Endothelial cell (in vitro differentiated cells): ENCODE results near the gene SLC36A3. TPM values are rescaled to one million over a fixed set of nuclear protein-coding genes. Genes with fewer than 3 reads are reported as not detected.

Experiments
- DNase-seq: peaks from one replicate; pipeline ENCODE4 v3.0.0; 2021; ENCODE audit warnings: low spot score
- H3K27ac Mint-ChIP-seq: one replicate; pipeline ENCODE4 v1.8.0; 2021; ENCODE audit warnings: mixed read lengths, inconsistent platforms; ENCODE audit not compliant: unreplicated experiment
- H3K27me3 Mint-ChIP-seq: one replicate; pipeline ENCODE4 v1.8.0; 2021; ENCODE audit warnings: mild to moderate bottlenecking, moderate library complexity, mixed read lengths, inconsistent platforms; ENCODE audit not compliant: unreplicated experiment
- H3K36me3 Mint-ChIP-seq: one replicate; pipeline ENCODE4 v1.8.0; 2021; ENCODE audit warnings: mild to moderate bottlenecking, low read depth, mixed read lengths, inconsistent platforms; ENCODE audit not compliant: unreplicated experiment
- H3K4me1 Mint-ChIP-seq: one replicate; pipeline ENCODE4 v1.8.0; 2021; ENCODE audit warnings: mild to moderate bottlenecking, mixed read lengths, inconsistent platforms; ENCODE audit not compliant: unreplicated experiment
- H3K4me3 Mint-ChIP-seq: one replicate; pipeline ENCODE4 v1.8.0; 2021; ENCODE audit warnings: mild to moderate bottlenecking, mixed read lengths, inconsistent platforms; ENCODE audit not compliant: unreplicated experiment
- H3K9me3 Mint-ChIP-seq: one replicate; pipeline ENCODE4 v1.8.0; 2021; ENCODE audit warnings: mixed read lengths, inconsistent platforms; ENCODE audit not compliant: unreplicated experiment
- CTCF ChIP-seq: fragments of 200-600 bp; sonication (generic); IDR thresholded peaks from one replicate; pipeline ENCODE4 v1.5.0; 2021; ENCODE audit warnings: antibody characterized with exemption; ENCODE audit not compliant: unreplicated experiment
- total RNA-seq: library from RNA; stranded (reverse); fragmentation: NEBNext Ultra II Directional; extraction: Animal tissue kit (Norgen Biotek cat#: 25700); gene quantifications from one replicate; pipeline ENCODE4 v1.2.1, GENCODE V29; 2021; ENCODE audit not compliant: unreplicated experiment

SLC36A3 gene
- total RNA-seq, 1 donor from 2014 or later: not detected

- Mint-ChIP-seq H3K4me3 (no peak overlapping the region), H3K4me1 (peaks cover 2% of the 10 kb centered on the region), H3K27ac (no peak overlapping the region), H3K36me3 (no peaks in the 10 kb centered on the region), H3K9me3 (no peaks in the 10 kb centered on the region), H3K27me3 (peaks cover 8% of the 10 kb centered on the region)
- DNase-seq: no peak
- no peak for TF ChIP-seq CTCF
Measured at GRCh38 chr5:151234476-151235238, 68.9 kb downstream of the SLC36A3 start.

- no peak for DNase-seq
- H3K27me3 Mint-ChIP-seq: peaks cover 7% of the 10 kb centered on the region
- no peak overlapping the region for H3K27ac Mint-ChIP-seq
- no peak overlapping the region for H3K4me3 Mint-ChIP-seq
- H3K4me1 Mint-ChIP-seq: peaks cover 2% of the 10 kb centered on the region
- no peaks in the 10 kb centered on the region for H3K9me3 Mint-ChIP-seq
- no peaks in the 10 kb centered on the region for H3K36me3 Mint-ChIP-seq
- TF ChIP-seq CTCF: no peak
Measured at GRCh38 chr5:151233616-151234085, 69.9 kb downstream of the SLC36A3 start.

GRCh38 chr5:151231359-151231758 is 72.2 kb downstream of the SLC36A3 start:
- TF ChIP-seq CTCF: no peak
- Mint-ChIP-seq H3K4me3 (no peak overlapping the region), H3K4me1 (peaks cover 2% of the 10 kb centered on the region), H3K27me3 (peaks cover 5% of the 10 kb centered on the region), H3K36me3 (no peaks in the 10 kb centered on the region), H3K27ac (no peak overlapping the region), H3K9me3 (no peaks in the 10 kb centered on the region)
- no peak for DNase-seq

GRCh38 chr5:151230048-151230680 is 73.4 kb downstream of the SLC36A3 start:
- Mint-ChIP-seq H3K4me1 (peaks cover 2% of the 10 kb centered on the region), H3K36me3 (no peaks in the 10 kb centered on the region), H3K9me3 (no peaks in the 10 kb centered on the region), H3K27ac (no peak overlapping the region), H3K27me3 (peaks cover 5% of the 10 kb centered on the region), H3K4me3 (no peak overlapping the region)
- no peak for TF ChIP-seq CTCF
- no peak for DNase-seq

GRCh38 chr5:151228986-151229385 is 74.6 kb downstream of the SLC36A3 start:
- TF ChIP-seq CTCF: no peak
- Mint-ChIP-seq H3K4me1 (no peaks in the 10 kb centered on the region), H3K27me3 (peaks cover 3% of the 10 kb centered on the region), H3K27ac (no peak overlapping the region), H3K9me3 (no peaks in the 10 kb centered on the region), H3K36me3 (no peaks in the 10 kb centered on the region), H3K4me3 (no peak overlapping the region)
- DNase-seq: no peak
